Jurkat, Clone E6-1 (cell line): Measurements from ENCODE around the gene SZT2.
A peak's percentile ranks its signal among the peaks of the same experiment; 100 is the strongest.
"Not testable (repeated sequence)": the region's sequence is repeated elsewhere in the genome, so short reads cannot be mapped to it uniquely, and the experiment has no call there.

Experiments
- DNase-seq: peaks from one replicate; pipeline ENCODE4 v3.0.0-alpha.2; 2011; ENCODE audit warnings: low read depth, low spot score
- H3K4me3 ChIP-seq: 2 replicates; pipeline ENCODE4 v1.5.1; 2011; ENCODE audit warnings: mild to moderate bottlenecking, low read length, control low read depth, moderate library complexity

The SZT2 gene

DNA sequence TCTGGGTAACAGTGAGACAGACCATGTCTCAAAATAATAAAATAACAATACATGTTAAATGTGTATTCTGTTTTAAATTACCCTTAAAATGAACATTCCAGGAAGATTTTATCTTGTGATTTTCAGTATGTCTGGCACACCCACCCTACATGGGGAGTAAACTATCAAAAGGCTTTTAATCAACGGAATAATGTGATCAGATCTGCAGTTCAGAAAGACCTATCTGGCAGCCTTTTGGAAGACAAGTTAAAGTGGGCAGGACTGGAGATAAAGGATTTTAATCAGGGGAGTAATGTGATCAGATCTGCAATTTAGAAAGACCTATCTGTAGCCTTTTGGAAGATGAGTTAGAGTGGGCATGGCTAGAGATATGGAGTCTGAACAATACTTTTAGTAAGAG lies 10.2 kb upstream of the SZT2 start:
- H3K4me3 ChIP-seq = no peak overlapping the region
- DNase-seq = no peak

GRCh38 chr1:43381612-43382011 lies 8.1 kb upstream of the SZT2 start:
- no peak for DNase-seq

DNA sequence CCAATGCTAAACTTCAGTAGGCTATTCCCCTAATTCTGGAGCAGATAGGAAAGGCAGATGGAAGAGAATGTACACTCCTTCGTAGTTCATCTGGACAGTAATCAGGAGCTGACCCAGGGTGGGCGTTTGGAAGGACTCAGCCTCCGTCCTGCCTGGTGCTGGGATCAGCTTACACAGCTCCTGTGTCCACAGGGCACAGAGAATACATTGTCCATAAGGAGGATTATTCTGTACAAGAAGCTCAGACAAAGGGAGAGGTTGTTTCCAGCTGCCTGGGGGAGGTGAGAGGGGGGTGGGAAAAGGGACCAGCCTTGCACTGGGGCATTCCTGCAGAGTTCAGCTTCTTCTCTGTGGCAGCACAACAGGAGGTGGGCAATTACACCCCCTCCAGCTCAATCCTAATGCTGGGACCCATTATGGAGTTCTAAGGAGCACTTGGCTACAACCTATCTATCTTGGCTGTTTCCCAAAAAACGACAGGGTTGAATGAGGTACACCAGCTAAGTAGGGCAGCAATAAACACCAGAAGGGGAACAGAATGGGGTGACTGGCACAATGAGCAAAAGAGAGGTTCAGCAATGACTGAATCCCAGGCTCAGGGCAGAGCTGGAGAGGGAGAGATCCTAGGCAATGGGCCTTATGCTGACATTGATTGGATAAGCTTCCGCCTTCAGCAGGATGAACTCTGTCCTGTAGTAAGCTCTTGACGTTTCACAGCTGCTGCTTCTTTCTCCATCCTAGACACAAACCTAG lies 7.5 kb upstream of the SZT2 start:
- no peak overlapping the region for H3K4me3 ChIP-seq
- no peak for DNase-seq

More at GRCh38 chr1:43381612-43382011, 8.1 kb upstream of the SZT2 start:
- no peak overlapping the region for H3K4me3 ChIP-seq

- no peak overlapping the region for H3K4me3 ChIP-seq
- DNase-seq = no peak
Measured at GRCh38 chr1:43383449-43383848, 6.2 kb upstream of the SZT2 start.

GRCh38 chr1:43386676-43387075 lies 3.0 kb upstream of the SZT2 start:
- H3K4me3 ChIP-seq = no peak overlapping the region
- DNase-seq = no peak

GRCh38 chr1:43387976-43388599 lies 1.6 kb upstream of the SZT2 start:
- no peak overlapping the region for H3K4me3 ChIP-seq

GRCh38 chr1:43388613-43389012 lies 1.1 kb upstream of the SZT2 start:
- H3K4me3 ChIP-seq = peak overlapping the region; percentile 91
- DNase-seq = no peak

More at GRCh38 chr1:43387976-43388599, 1.6 kb upstream of the SZT2 start:
- DNase-seq = no peak

GRCh38 chr1:43392702-43393101 lies 3.0 kb downstream of the SZT2 start:
- no peak for DNase-seq
- no peak overlapping the region for H3K4me3 ChIP-seq

- H3K4me3 ChIP-seq = no peak overlapping the region
- no peak for DNase-seq
Measured at GRCh38 chr1:43395523-43395922, 5.8 kb downstream of the SZT2 start.

GRCh38 chr1:43396059-43396458 lies 6.4 kb downstream of the SZT2 start:
- DNase-seq = no peak

DNA sequence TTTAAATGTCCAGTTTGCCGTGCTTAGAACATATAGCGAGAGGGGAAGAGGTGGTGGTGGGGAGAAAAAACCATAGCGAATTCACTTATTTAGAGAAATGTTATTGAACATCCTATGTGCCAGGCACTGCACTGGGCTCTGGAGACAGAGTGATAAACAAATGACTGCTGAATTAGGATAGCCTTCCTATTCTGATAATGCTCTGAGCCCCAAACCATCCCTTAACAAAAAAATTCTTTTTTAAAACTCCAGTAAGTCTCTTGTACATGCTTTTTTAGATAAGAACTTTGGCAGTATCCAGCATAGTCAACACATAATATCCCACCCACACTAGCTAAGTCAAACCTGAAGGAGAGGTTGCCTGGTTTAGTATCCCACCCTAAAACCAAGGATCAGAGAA lies 8.5 kb downstream of the SZT2 start:
- no peak overlapping the region for H3K4me3 ChIP-seq
- DNase-seq = no peak

More at GRCh38 chr1:43396059-43396458, 6.4 kb downstream of the SZT2 start:
- no peak overlapping the region for H3K4me3 ChIP-seq

DNA sequence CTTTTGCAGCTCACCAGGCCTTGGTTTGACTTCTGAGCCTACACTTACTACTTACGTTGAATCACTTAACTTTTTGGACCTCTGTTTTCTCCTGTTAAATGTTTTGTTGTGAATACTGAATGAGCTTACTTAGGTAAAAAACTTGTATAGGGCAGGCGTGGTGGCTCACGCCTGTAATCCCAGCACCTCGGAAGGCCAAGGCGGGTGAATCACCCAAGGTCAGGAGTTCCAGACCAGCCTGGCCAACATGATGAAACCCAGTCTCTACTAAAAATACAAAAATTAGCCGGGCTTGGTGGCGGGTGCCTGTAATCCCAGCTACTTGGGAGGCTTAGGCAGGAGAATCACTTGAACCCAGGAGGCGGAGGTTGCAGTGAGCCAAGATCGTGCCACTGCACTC lies 10.7 kb downstream of the SZT2 start:
- not testable (repeated sequence) for DNase-seq

DNA sequence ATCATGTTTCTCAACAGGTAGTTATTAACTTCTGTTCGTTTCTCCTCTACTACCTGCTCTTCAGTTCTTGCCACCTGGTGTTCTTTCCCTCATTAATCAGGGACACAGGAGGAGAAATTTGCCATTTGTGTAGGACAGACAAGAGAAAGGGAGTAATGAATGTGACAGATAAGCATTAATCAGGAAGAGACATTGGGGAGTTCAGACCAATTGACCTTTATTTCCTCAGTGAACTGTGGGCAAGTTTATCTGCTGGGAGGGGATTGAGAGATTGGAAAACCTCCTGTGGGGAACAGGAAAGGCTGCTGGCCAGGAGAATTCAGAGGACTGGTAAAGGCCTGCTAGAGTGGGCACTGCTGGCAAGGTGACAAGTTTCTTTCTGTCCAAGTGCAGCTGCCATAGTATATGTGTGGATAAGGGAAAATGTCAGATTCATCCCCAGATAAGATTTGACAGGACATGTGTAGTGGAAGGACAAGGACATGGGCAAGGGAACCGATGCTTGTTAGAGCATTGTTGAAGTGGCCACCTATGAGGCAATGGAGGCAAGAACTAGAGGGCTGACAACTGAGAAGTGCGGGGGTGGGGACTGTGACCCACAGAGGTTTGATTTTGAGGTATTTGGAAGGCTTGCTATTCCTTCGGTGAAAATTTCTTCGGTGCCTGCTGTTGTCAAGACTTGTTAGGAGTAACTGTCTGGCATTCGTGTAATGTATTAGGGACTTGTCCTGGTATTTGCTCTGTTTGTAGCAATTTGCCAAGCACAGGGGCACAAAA lies 12.6 kb downstream of the SZT2 start:
- no peak for DNase-seq

More for the DNA sequence above, 10.7 kb downstream of the SZT2 start:
- H3K4me3 ChIP-seq = not testable (repeated sequence)

GRCh38 chr1:43404353-43404752 lies 14.7 kb downstream of the SZT2 start:
- H3K4me3 ChIP-seq = no peak overlapping the region
- DNase-seq = no peak

More for the DNA sequence above, 12.6 kb downstream of the SZT2 start:
- H3K4me3 ChIP-seq = no peak overlapping the region

DNA sequence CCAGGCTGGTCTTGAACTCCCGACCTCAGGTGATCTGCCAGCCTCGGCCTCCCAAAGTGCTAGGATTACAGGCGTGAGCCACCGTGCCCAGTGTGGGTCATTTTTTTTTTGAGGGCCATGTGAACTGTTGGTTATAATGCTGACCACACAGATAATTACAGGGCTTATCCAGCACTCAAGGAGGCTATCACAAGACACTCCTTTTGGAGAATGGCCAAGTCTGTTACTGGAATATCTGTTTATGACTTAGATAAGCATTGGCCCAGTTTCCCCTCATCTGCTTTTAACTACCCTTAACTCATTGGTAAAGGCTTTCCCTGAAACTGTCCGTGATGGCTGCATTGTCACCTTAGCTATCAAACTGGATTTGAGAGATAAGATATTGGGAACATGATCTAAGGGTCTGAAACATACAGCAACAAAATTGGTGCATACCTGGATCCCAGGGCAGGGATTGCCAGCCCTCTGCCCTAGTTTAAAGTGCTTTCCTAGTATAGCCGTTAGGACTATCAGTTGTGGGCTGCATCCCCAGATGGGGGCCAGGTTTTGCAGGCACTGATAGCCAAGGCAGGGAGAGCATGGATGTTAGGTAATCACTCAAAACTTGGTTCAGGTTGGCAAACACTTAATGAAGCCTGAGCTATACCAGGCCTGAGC lies 15.6 kb downstream of the SZT2 start:
- no peak overlapping the region for H3K4me3 ChIP-seq
- no peak for DNase-seq

DNA sequence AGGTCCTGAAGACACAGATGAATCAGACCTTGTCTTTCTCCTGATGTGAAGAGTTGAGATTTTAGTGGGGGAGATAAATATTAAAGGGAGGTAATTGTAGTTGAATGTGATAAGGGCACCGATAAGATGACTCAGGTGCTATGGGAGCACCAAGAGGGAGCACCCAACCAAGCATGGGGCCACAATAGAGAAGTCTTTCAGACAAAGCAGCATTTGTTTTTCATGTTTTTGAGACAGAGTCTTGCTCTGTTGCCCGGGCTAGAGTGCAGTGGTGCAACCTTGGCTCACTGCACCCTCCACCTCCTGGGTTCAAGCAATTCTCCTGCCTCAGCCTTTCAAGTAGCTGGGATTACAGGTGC lies 16.2 kb downstream of the SZT2 start:
- H3K4me3 ChIP-seq = no peak overlapping the region
- no peak for DNase-seq

- DNase-seq = no peak
- no peak overlapping the region for H3K4me3 ChIP-seq
Measured at GRCh38 chr1:43410571-43410970, 20.9 kb downstream of the SZT2 start.

DNA sequence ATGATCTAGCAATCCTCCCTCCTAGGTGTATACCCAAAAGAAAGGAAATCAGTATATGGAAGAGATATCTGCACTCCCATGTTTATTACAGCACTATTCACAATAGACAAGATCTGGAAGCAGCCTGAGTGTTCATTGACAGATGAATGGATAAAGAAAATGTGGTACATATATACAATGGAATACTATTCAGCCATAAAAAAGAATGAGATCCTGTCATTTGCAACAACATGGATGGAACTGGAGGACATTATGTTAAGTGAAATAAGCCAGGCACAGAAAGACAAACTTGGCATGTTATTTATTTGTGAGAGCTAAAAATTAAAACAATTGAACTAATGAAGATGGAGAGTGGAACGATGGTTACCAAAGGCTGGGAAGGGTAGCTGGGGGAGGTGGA lies 23.7 kb downstream of the SZT2 start:
- not testable (repeated sequence) for DNase-seq, H3K4me3 ChIP-seq

DNA sequence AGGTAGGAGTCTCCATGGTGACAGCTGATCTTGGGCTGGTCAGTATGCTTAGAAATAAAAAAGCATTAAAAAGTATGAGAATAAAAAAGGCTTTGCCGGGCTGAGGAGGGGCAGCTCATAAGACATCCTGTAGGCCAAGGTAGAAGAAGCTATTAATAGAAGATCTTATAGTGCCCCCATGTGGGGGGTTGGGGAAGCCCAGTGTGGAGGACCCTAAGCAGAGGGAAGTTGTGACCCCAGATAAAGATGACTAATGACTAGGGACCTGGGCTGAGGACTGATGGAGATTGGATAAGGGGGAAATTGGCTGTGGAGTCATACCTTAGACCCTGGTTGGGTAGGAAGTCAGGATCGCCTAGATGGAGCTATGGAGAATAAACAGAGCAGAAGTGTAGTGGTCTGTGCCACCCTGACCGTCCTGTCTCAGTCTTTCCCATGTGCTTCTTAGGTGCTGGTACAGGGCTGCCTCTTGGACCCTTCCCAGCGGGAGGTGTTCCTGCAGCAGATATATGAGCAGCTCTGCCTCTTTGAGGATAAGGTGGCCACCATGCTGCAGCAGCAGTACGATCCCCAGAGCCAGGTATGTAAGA lies 25.0 kb downstream of the SZT2 start:
- no peak overlapping the region for H3K4me3 ChIP-seq
- peak; percentile 44 for DNase-seq
